ENCODE results near the gene RBSN. TPM values are rescaled to one million over a fixed set of nuclear protein-coding genes. Genes with fewer than 3 reads are reported as not detected.

RBSN gene
- total RNA-seq, 1 donor from 2014 or later, result 25.7 TPM

DNA sequence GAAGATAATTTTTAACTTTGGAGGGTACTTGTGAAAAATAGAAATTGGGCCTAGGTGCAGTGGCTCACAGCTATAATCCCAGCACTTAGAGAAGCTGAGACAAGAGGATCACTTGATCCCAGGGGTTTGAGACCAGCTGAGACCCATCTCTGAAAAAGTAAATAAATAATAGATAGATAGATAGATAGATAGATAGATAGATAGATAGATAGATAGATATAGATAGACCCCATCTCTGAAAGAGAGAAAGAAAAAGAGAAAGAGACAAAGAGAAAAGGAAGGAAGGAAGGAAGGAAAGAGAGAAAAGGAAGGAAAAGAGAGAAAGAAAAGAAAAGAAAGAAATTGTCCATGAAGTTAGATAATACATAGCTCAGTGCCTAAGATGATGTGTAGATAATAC, 69.3 kb downstream of the RBSN start:
- no peak overlapping the region for H3K4me3 Mint-ChIP-seq (ENCODE audit: unreplicated experiment)
- TF ChIP-seq, protein P1, sequence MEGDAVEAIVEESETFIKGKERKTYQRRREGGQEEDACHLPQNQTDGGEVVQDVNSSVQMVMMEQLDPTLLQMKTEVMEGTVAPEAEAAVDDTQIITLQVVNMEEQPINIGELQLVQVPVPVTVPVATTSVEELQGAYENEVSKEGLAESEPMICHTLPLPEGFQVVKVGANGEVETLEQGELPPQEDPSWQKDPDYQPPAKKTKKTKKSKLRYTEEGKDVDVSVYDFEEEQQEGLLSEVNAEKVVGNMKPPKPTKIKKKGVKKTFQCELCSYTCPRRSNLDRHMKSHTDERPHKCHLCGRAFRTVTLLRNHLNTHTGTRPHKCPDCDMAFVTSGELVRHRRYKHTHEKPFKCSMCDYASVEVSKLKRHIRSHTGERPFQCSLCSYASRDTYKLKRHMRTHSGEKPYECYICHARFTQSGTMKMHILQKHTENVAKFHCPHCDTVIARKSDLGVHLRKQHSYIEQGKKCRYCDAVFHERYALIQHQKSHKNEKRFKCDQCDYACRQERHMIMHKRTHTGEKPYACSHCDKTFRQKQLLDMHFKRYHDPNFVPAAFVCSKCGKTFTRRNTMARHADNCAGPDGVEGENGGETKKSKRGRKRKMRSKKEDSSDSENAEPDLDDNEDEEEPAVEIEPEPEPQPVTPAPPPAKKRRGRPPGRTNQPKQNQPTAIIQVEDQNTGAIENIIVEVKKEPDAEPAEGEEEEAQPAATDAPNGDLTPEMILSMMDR (IDR thresholded peaks at IDR 0.05; ENCODE audit: unreplicated experiment), result no peak
- H3K36me3 Mint-ChIP-seq (ENCODE audit: low read depth, unreplicated experiment), result peaks cover 46% of the 10 kb centered on the region
- H3K27ac Mint-ChIP-seq (ENCODE audit: unreplicated experiment), result peak overlapping the region; percentile 33
- H3K9me3 Mint-ChIP-seq (ENCODE audit: unreplicated experiment), result no peaks in the 10 kb centered on the region
- no peaks in the 10 kb centered on the region for H3K4me1 Mint-ChIP-seq (ENCODE audit: unreplicated experiment)
- DNase-seq (ENCODE audit: low spot score), result no peak
- H3K27me3 Mint-ChIP-seq (ENCODE audit: unreplicated experiment), result peaks cover 2% of the 10 kb centered on the region

DNA sequence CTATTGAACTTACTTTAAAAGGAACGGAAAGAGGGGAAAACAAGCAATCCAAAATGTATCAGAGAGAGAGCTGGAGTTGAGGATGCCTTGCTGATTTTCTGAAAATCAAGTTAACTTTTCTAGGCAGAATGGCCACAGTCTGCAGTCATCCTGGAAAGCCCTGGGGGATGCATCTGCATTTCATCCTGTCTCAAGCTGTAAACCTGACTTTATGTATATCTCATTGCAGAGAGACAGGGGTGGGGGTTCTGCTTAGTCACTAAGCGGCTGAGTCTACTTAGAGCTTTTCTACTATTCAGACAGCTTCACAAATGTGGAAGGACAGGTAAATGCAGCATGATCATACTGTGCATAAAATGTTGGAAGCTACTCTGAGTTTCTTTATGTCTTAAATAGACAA, 75.2 kb downstream of the RBSN start:
- TF ChIP-seq, protein P1 (IDR thresholded peaks at IDR 0.05; ENCODE audit: unreplicated experiment), result no peak
- Mint-ChIP-seq H3K27ac (ENCODE audit: unreplicated experiment) (no peak overlapping the region), H3K27me3 (ENCODE audit: unreplicated experiment) (peaks cover 5% of the 10 kb centered on the region), H3K36me3 (ENCODE audit: low read depth, unreplicated experiment) (peaks cover 50% of the 10 kb centered on the region), H3K4me1 (ENCODE audit: unreplicated experiment) (no peaks in the 10 kb centered on the region), H3K9me3 (ENCODE audit: unreplicated experiment) (no peaks in the 10 kb centered on the region), H3K4me3 (ENCODE audit: unreplicated experiment) (no peak overlapping the region)
- no peak for DNase-seq (ENCODE audit: low spot score)

DNA sequence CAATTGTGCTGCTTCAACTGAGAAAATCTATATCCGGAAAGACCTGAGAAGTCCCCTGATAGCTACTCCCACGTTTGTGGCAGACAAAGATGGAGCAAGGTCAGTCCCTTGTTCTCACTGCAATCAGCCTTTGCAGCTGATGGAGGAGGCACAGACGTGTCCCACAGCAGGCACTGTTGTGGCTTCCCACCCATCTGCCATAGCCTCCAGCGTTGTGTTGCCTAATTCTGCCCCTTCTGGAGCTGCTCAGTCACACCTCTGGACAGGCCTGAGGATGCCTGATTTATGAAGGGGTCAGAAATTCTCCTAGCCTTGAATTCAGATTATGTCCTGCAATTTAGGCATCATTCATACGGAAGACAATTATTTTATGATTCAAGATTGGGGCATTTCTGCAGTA, 75.7 kb downstream of the RBSN start:
- TF ChIP-seq, protein P1 (IDR thresholded peaks at IDR 0.05; ENCODE audit: unreplicated experiment), result no peak
- peaks cover 5% of the 10 kb centered on the region for H3K27me3 Mint-ChIP-seq (ENCODE audit: unreplicated experiment)
- no peak for DNase-seq (ENCODE audit: low spot score)
- no peaks in the 10 kb centered on the region for H3K4me1 Mint-ChIP-seq (ENCODE audit: unreplicated experiment)
- H3K27ac Mint-ChIP-seq (ENCODE audit: unreplicated experiment), result no peak overlapping the region
- H3K36me3 Mint-ChIP-seq (ENCODE audit: low read depth, unreplicated experiment), result peaks cover 51% of the 10 kb centered on the region
- no peaks in the 10 kb centered on the region for H3K9me3 Mint-ChIP-seq (ENCODE audit: unreplicated experiment)
- no peak overlapping the region for H3K4me3 Mint-ChIP-seq (ENCODE audit: unreplicated experiment)

Other genes with a start within 250 kb of the RBSN start
- gene NR2C2, start 151.6 kb downstream of the RBSN start, total RNA-seq (ENCODE audit: unreplicated experiment), result 49.1 TPM
- 36.4 TPM for gene MRPS25, start 33.8 kb downstream of the RBSN start, total RNA-seq (ENCODE audit: unreplicated experiment)
- gene CAPN7, start 107.1 kb upstream of the RBSN start, total RNA-seq (ENCODE audit: unreplicated experiment), result 25.9 TPM
- 41.1 TPM for gene SH3BP5, start 233.4 kb upstream of the RBSN start, total RNA-seq (ENCODE audit: unreplicated experiment)

Data from endothelial cell (in vitro differentiated cells).